Body of pancreas (tissue), 4 donors: Measurements from ENCODE around the gene DAB2IP.

Source experiments
- POLR2A ChIP-seq, 3 donors: fragments of 450-650 bp; IDR thresholded peaks; one replicate each; pipeline ENCODE4 v1.6.1; 2016; ENCODE audit warnings: antibody characterized with exemption in 3 of 3, mild to moderate bottlenecking in 2 of 3
- TF ChIP-seq, protein P1 (sequence below), 7 experiments: fragments of 450-650 bp in 4 of 7; fragments of 200-600 bp in 3 of 7; sonication (generic) in 3 of 7; IDR thresholded peaks; one replicate each; pipeline ENCODE4 v1.5.1; 2016 to 2019; ENCODE audit warnings: antibody characterized with exemption in 7 of 7

- TF ChIP-seq, protein P1, sequence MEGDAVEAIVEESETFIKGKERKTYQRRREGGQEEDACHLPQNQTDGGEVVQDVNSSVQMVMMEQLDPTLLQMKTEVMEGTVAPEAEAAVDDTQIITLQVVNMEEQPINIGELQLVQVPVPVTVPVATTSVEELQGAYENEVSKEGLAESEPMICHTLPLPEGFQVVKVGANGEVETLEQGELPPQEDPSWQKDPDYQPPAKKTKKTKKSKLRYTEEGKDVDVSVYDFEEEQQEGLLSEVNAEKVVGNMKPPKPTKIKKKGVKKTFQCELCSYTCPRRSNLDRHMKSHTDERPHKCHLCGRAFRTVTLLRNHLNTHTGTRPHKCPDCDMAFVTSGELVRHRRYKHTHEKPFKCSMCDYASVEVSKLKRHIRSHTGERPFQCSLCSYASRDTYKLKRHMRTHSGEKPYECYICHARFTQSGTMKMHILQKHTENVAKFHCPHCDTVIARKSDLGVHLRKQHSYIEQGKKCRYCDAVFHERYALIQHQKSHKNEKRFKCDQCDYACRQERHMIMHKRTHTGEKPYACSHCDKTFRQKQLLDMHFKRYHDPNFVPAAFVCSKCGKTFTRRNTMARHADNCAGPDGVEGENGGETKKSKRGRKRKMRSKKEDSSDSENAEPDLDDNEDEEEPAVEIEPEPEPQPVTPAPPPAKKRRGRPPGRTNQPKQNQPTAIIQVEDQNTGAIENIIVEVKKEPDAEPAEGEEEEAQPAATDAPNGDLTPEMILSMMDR (IDR thresholded peaks at IDR 0.05): no peak
- no peak for TF ChIP-seq POLR2A (IDR thresholded peaks at IDR 0.05)
These were observed 131.2 kb downstream of the DAB2IP start for GRCh38 chr9:121782514-121783110.
